Fibroblast of skin of left quadriceps (primary cell): ENCODE results near the gene EXOC3L4.

Source experiments
- DNase-seq, 2 experiments: peaks; one replicate each; pipeline ENCODE4 v3.0.0-alpha.2; 2013; ENCODE audit warnings: low read depth in 2 of 2

The EXOC3L4 gene

DNA sequence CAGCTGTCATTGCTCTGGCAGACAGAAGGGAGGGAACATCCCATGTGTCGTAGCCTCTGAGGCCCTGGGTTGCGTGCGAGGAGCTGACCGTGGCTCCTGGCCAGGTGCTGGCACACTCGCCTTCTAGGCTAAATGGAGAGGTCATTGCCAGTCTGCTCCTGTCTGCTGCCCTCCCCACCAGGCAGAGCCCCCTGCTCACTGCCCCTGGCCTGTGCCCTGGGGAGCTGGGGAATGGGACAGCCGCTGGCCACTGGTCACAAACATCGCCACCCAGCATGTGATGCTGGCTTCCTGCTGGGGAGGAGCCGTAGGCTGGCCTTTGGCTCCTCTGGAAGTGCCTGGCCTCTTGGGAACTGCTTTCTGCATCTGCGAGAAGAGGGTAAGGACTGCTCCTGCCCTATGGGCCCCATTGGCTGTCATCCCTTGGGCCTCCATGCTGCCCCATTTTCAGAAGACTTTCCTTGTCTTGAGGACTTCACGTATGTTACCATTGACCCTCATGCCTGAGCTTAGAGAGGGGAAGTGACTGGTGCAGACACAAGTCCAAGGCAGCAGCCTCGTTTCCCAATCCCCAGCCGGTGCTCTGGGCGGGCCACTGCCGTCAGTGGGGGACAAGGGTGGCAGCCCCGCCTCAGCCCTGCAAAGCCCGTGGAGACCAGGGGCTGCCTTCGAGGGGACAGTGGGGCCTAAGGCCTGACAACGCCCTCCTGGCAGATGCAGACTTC lies 26.8 kb downstream of the EXOC3L4 start:
- DNase-seq = no peak

DNA sequence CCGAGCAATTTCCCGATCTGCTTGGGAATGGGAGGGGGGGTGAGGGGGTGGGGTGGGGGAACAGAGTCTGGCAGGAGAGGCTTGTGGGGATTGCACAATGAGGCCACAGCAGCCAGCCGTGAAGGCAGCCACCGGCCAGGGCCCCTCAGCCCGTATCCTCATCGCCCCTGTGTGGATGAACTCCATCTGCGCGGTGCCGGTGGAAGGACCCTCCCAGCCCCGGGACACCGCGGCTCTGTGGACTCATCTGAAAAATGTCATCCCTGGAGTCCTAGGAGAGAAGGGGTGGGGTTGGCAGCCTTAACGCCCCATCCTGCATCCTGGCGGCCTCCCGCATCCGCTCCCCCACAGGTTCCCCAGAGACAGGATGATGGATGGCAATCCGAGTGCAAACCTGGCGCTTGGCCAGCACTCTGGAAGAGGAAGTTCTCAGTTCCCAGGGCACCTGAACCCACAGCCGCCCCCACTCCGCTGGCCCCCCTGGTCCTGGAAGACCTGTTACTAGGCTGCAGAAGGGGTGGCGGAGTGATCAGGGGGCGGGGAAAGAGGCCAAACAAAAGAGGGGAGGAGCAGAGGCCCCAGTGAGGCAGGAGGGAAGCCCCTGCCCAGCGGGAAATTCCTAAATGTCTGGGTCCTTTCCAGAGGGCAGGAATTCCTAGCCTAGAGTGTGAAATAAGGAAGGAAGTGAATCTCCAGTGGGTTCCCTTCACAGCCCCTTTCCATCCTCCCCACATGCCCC lies 27.5 kb downstream of the EXOC3L4 start:
- DNase-seq = peak; percentile 73 to 75

DNA sequence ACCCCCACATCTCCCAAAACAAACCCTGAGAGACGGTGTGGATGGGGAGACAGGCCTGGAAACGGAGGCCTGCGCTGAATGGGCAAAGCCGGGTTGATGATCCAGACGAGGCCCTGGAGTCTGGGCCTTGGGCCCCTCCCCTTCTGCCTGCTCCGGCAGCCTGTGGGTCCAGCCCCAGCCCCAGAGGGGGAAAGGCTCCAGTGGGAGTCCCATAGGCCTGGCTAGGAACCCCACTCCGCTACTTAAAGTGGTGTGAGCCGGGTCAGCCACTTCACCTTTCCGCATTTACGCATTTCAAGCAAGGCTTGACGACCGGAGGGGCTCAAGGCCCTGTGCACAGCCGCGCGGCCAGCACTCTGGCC lies 28.0 kb downstream of the EXOC3L4 start:
- DNase-seq = no peak

DNA sequence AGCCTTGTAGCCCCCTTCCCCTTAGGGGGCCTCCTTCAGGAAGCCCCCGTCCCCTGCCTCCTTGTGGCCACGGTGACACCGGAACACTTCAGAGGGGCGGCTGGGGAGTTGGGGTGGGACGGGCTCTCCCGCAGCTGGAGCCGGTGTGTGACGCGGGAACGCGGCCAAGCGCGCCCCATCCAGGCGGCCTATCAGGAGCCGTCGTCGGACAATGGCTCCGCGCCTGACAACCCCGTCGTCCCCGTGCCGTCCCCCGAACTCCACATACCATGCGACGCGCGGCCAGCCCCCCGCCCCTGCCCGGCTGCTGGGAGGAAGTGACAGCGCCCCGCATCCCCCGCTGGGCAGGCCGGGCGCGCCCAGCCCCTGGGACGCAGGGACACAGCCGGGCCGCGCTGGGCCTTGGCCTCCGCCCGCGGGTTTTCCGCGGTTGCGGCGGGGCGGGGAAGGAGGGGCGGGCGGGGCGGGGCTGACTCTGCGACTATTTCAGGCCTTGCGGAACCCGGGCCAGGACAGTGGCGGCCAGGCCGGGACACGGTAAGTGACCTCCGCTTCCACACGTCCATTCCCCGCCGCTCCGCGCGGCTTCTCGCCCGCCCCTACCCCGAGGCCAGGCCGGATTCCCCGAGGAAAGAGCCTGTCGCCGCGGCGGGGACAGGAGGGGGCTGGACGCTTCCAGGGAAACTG lies 28.6 kb downstream of the EXOC3L4 start, which contains the start of gene TNFAIP2:
Gene TNFAIP2 (plus strand): TSS at position 515 of the 687 bp plus-strand sequence. CDS start 2,997 bp downstream, outside the sequence.
- no peak for DNase-seq

DNA sequence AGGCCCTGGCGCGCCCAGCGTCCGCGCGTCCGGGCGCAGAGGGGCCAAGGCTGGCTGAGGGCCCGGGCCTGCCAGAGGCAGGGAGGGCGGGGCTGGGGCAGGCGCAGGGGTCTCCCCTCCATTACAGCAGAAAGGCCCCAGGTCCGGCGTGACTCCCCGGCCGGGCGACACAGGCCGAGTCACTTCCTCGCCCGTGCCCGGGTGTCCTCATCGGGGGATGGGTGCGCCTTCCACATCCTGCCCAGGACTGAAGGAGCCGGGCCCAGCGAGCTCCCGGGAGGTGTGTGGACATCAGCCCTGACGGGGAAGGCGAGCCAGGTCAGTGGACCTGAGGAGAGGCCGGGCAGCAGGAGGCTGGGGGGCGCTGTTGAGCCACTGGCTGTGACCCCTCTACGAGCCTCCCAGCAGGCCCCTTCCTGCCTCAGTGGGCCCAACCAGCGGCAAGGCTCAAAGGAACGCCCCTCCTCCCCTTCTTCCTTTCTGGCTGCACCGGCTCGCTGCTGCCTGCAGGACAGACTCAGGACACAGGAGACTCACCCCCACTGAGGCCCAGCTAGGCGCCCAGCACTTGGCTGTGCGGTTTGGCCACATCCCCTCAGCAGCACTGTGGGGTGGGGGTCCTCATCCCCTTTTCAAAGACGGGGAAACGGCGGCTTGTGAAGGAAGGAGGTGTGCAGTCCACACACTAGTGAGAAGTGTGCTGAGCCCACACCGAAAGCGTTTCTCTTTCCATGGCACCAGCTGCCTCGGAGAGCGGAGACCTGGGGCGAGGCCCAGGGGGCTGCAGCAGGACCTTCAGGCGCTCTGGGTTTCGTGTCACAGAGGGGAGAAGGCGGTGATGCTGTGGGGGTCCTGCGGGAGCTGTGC lies 29.3 kb downstream of the EXOC3L4 start:
- DNase-seq = no peak

DNA sequence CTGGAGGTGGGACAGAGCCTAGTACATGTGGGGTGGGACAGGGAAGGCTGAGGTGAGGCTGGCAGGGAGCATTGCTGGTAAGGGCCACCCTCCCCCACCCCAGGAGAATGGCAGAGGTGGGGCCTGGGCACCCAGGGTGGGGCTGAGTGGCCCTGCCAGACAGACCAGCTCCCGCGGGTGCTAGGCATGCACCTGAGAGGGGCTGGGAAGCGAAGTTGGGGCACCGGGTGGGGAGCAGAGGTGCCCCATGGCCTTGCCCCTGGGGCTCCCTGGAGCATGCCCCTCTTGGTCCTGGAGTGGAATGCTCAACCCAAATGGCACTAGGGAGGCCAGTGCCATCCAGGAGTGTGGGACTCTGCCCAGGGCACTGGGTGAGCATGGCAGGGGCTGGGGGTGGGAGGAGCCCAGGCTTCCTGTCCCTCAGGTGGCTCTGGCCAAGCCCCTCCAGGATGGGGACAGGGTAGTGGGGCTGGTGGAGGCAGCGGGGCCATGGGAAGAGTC lies 30.0 kb downstream of the EXOC3L4 start:
- DNase-seq = no peak

DNA sequence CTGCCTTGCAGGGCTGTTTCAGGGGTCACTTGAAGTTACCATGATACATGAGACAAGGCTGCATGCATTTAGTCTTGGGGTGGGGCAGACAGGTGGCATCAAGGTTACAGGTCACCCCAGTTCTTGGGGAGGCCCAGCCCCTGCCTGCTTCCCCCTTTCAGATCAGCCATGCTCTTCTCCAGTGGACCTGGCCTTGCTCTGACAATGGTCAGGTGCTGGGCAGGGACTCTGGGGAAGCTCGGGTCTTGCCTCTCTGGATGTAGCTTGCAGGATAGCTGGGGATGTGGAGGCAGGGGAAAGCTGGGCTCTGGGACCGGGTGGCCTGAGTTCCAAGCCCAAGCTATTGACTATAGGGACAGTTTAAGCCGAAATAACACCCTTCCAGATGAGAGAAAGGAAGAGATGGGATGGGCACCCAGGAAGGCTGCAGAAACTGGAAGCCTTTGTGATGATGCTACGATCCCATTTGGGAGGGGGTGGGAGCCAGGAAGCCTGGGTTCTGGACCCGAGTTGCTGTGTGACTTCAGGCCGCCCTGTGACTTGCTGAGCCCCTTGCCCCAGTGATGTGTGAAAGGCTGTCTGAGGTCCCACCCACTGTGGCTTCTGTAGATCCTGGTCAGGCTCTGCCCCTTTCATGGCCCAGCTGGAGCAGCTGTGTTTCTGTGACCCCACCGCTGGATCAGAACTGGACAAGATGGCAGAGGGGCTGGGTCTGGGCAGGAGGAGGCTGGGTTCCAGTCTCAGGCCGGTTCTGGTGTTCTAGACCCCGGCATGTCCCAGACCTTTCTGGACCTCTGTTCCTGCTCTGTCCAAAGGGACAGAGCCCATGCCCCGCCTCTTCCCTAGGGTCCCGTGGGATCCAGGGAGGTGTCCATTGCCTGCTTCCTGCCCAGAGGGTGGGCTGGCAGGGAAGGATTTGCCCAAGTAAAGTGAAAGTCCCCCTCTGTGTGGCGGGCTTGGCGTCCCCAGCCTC lies 30.9 kb downstream of the EXOC3L4 start:
- no peak for DNase-seq

DNA sequence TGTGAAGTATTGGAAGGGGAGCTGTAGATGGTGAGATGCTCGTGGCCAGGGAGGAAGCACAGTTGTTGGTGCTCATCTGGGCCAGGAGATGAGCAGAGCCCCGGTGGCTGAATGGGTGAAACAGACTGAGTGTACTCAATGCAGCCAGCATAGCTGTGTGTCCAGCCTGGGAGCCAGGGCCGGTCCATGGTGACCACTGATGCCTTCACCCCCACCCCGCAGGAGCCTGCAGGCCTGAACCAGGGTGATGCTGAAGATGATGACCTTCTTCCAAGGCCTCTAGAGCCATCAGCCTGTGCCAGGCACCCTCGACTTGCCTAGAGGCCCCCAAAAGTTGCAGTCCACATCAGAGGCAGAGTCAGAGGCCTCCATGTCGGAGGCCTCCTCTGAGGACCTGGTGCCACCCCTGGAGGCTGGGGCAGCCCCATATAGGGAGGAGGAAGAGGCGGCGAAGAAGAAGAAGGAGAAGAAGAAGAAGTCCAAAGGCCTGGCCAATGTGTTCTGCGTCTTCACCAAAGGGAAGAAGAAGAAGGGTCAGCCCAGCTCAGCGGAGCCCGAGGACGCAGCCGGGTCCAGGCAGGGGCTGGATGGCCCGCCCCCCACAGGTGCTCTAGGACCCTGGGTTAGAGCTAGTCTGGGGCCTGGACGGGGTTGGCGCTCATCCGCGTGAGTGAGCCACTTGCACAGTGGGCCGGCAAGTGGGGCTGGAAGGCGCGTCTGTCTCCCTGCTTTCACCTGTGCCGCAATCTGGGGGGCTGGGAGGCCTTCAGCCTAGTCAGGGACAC lies 31.8 kb downstream of the EXOC3L4 start:
- no peak for DNase-seq

DNA sequence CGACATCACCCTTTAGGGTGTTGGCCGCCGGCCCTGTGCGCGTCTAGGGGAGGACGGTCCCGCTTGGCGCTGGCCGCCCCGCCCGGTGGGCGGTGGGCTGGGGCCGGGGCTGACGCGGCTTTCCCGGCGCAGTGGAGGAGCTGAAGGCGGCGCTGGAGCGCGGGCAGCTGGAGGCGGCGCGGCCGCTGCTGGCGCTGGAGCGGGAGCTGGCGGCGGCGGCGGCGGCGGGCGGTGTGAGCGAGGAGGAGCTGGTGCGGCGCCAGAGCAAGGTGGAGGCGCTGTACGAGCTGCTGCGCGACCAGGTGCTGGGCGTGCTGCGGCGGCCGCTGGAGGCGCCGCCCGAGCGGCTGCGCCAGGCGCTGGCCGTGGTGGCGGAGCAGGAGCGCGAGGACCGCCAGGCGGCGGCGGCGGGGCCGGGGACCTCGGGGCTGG lies 32.4 kb downstream of the EXOC3L4 start:
- DNase-seq = no peak

DNA sequence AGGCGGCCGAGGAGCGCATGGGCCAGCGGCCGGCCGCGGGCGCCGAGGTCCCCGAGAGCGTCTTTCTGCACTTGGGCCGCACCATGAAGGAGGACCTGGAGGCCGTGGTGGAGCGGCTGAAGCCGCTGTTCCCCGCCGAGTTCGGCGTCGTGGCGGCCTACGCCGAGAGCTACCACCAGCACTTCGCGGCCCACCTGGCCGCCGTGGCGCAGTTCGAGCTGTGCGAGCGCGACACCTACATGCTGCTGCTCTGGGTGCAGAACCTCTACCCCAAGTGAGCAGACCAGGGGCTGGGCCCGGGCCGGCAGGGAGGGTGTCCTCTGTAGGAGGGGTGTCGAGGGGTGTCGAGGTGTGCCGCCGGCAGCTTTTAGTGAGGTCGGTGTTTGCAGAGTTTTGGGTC lies 32.8 kb downstream of the EXOC3L4 start:
- no peak for DNase-seq

DNA sequence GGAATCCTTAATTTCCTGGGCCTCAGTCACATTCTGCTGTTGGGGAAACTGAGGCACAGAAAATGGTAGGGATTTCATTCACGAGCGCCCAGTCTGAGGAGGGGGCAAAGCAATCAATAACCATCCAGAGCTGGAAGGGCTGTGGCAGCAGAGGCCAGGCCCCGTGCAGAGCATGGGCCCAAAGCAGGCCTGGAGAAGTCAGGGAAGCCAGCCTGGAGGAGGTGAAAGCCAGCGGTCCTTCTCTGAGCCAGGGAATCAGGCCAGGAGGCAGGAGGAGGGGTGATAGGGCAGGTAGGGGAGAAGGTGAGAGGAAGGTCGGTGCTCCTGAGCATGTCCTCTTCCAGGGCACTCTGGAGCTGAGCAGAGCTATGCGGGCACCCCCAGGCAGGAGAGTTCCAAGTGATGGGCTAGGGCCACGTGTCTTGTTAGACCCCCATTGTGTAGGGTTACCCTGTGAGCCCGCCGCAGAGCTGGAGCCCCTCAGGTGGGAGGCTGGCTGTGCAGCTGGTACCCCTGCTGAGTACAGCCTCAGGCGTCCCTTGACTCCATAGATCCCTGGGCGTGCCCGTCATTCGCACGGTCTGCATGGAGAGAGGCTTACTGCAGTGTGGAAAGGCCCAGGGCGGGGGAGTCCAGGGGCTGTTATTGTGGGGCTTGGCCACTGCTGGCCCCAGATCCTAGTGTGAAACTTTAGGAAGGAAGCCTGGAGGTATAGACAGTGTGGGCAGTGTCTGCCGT lies 33.5 kb downstream of the EXOC3L4 start:
- DNase-seq = no peak

DNA sequence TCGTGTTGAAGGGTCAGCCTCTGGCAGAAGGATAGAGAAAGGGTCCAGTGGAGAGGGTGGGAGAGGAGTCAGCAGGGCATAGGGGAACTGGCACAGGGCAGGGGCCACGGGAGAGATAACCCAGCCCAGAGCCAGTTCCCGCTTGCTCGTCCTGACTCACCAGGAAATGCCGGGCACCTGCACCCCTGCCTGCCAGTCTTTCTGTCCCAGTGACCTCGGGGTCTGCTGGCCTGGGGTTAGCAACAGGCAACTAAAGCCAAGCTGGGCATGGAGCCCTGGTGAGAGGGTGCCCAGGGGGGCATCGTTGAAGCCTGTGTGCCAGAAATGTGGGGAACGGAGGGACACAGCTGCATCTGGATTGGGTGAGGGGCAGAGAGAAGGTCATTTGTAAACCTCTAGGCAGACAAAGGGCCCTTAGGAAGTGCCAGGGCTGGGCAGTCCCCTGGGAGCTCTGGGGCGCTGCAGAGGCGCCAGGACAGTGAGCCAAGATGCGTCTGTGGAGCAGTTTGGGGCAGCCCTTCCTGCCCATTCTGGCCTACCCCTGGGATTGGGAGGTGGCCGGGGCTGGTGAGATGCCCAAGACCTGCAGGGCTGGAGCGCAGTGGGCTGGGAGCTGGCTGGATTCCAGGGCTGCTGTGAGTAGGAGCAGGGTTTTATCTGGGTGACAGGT lies 34.2 kb downstream of the EXOC3L4 start:
- DNase-seq = no peak

DNA sequence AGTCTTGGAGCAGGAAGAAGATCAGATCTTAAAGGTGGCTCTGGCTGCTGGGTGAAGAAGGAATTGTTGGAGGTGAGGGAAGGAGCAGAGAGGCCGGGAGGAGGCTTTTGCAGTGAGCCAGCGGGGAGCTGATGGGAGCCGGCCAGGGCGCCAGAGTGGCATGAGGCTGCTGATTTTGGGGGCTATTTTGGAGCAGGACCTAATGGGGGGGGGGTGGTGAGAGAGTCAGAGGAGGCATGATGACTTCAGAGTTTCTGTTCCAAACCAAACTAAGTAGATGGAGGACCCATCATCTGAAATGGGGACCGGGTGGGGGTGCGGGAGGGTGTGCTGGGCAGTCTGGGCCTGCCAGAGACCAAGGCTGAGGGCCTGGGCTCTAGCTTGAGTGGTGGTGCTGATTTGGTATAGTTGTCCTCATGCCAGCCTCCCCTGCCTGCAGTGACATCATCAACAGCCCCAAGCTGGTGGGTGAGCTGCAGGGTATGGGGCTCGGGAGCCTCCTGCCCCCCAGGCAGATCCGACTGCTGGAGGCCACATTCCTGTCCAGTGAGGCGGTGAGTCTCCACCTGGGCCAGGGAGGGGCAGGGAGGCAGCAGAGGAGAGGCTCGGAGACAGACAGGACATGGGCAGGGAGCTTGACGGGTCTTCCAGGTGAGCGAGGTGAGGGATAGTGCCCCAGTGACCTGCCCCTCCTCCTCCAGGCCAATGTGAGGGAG lies 34.9 kb downstream of the EXOC3L4 start:
- DNase-seq = no peak

DNA sequence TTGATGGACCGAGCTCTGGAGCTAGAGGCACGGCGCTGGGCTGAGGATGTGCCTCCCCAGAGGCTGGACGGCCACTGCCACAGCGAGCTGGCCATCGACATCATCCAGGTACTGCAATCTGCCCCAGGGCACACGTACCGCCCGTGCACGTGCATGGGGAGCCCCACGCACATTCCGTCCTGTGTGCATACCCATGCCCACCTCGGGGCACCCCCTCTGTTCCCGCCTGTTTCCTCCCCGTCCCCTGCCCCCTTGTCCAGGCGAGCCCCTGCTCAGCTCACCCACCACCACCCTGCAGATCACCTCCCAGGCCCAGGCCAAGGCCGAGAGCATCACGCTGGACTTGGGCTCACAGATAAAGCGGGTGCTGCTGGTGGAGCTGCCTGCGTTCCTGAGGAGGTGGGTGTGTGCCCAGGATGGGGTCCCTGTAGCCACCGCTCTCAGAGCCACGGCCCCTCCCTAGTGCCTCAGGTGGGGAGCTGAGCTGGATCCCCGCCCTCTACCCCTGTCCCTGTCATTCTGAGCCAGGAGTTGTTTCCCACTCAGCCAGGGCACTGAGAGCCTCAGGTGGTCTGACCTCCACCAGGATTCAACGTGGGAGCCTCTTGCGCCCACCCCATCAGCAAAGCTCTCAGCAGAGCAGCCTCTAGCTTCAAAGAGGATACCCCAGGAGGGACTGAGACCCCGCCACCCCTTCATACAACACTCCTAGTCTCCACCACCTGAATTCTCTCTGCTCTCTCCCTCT lies 35.7 kb downstream of the EXOC3L4 start:
- DNase-seq = no peak

DNA sequence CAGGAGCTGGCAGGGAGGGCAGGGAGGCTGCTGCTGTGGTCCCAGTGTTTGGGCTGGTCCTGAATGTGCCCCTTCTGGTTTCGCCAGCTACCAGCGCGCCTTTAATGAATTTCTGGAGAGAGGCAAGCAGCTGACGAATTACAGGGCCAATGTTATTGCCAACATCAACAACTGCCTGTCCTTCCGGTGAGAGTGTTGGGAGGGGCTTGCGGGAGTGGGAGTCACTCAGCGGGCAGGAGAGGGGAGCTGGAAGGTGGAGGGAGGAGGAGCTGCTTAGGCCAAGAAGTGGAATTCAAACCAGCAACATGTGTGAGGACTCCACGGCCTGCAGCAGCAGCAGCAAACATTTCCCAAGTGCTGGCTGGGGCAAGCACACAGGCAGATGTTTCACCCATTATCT lies 36.4 kb downstream of the EXOC3L4 start:
- DNase-seq = peak in 1 of 2 experiments; percentile 41

DNA sequence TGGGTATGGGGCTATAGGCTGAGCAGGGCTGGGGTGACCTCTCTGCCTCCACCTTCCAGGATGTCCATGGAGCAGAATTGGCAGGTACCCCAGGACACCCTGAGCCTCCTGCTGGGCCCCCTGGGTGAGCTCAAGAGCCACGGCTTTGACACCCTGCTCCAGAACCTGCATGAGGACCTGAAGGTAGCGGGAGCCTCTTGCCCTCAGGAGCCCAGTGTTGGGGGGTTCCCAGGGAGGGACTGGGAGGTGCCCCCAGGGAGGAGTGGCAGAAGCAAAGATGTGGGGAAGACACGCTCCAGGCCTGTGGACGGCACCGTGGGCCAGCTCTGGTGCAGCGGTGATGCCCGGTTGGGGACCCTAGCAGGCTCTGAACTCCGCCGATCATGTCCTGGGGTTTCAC lies 37.1 kb downstream of the EXOC3L4 start:
- no peak for DNase-seq
